ENCODE results near the gene ATXN7L3. TPM values are rescaled to one million over a fixed set of nuclear protein-coding genes. Genes with fewer than 3 reads are reported as not detected.
A peak's percentile ranks its signal among the peaks of the same experiment; 100 is the strongest.

ATXN7L3 gene
- total and polyA plus RNA-seq, 9 of the 15 experiments (the other 6 are each of a cell fraction or from before 2014, with no cell fraction given), result 0.62 to 66.1 (median 33.2) TPM

- TF ChIP-seq CBX2 (IDR thresholded peaks at IDR 0.05; ENCODE audit: insufficient read depth, low read length, poor library complexity, severe bottlenecking) (no peak), HINFP (tag; conservative IDR thresholded peaks at IDR 0.05; ENCODE audit: low read depth) (no peak), PCBP2 (IDR thresholded peaks at IDR 0.05; ENCODE audit: low read depth, low read length, poor library complexity, severe bottlenecking) (no peak), ARID3A (IDR thresholded peaks at IDR 0.05; ENCODE audit: borderline replicate concordance, low read depth, low read length) (no peak), THAP12 (CRISPR knock-in tag; IDR thresholded peaks at IDR 0.05) (0 out of 2 replicates have a peak, but pooled peaks have one; percentile 4), MECOM (CRISPR knock-in tag; IDR thresholded peaks at IDR 0.05) (no peak), RNF2 (IDR thresholded peaks at IDR 0.05) (no peak), NRF1 (conservative IDR thresholded peaks at IDR 0.05 in 1 of 2, IDR thresholded peaks at IDR 0.05 in 1 of 2) (peak in 1 of 2 experiments; percentile 49; a peak in 2 of 4 replicates), HNRNPUL1 (IDR thresholded peaks at IDR 0.05; ENCODE audit: low read length) (no peak), ZBTB9 (CRISPR knock-in tag; IDR thresholded peaks at IDR 0.05) (0 out of 2 replicates have a peak, but pooled peaks have one; percentile 62), ZNF408 (CRISPR knock-in tag; IDR thresholded peaks at IDR 0.05; ENCODE audit: low read depth) (no peak), KAT7 (CRISPR knock-in tag; IDR thresholded peaks at IDR 0.05; ENCODE audit: borderline replicate concordance) (no peak), BMI1 (IDR thresholded peaks at IDR 0.05; ENCODE audit: low read length) (no peak), DMBX1 (CRISPR knock-in tag; IDR thresholded peaks at IDR 0.05; ENCODE audit: borderline replicate concordance) (no peak), PYGO2 (tag; IDR thresholded peaks at IDR 0.05) (no peak), CGGBP1 (CRISPR knock-in tag; IDR thresholded peaks at IDR 0.05) (no peak), ZNF311 (CRISPR knock-in tag; IDR thresholded peaks at IDR 0.05) (no peak), CBX5 (IDR thresholded peaks at IDR 0.05; ENCODE audit: borderline replicate concordance, low read depth) (no peak), CCNT2 (IDR thresholded peaks at IDR 0.05; ENCODE audit: borderline replicate concordance, extremely low read depth, insufficient read length, low read depth, low read length) (peak; percentile 95), ILF3 (IDR thresholded peaks at IDR 0.05; ENCODE audit: borderline replicate concordance) (peak; percentile 71; the same call in 1 of the 2 replicates)
Measured at GRCh38 chr17:44219108-44219615, 19.5 kb upstream of the ATXN7L3 start (continued).

All from K562 (cell line).